Fibroblast of pulmonary artery (primary cell): ENCODE measurements around the gene P4HTM.
A peak's percentile ranks its signal among the peaks of the same experiment; 100 is the strongest.

ENCODE experiments used
- DNase-seq: peaks from one replicate; pipeline ENCODE4 v3.0.0-alpha.2; 2010; ENCODE audit warnings: low read depth
- H3K4me3 ChIP-seq: replicated peaks from 2 replicates; pipeline ENCODE4 v1.5.1; 2011; ENCODE audit warnings: low read depth, mild to moderate bottlenecking, control low read depth, low read length, moderate library complexity
- CTCF ChIP-seq: IDR thresholded peaks from 2 replicates; pipeline ENCODE4 v1.5.1; 2011; ENCODE audit warnings: mild to moderate bottlenecking, control low read depth, low read length, inconsistent platforms; ENCODE audit errors: missing control alignments

P4HTM gene

DNA sequence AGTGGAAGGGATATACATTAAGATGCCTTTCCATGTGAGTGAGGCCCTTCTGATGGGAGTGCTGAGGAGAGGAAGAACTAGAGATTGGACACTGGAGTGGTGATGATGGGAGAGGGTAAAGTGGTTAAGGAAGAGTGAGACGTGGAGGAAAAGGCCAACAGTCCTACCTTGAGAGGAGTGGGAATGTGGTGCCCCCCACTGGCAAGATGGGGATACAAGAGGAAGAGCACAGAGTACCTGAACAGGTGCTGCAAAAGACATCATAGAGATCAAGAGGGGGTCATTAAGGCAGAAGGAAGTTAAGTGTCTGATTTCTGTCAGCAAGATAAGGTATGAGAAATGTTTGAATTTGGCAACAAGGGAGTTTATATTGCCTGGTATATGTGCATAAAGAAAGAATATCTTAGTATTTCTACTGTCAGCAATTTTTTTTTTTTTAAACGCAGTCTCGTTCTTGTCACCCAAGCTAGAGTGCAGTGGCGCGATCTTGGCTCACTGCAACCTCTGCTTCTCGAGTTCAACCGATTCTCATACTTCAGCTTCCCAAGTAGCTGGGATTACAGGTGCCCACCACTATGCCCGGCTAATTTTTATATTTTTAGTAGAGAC, 37.4 kb upstream of the P4HTM start:
- no peak overlapping the region for H3K4me3 ChIP-seq
- DNase-seq: peak; percentile 39
- peak; percentile 52 for TF ChIP-seq CTCF

- no peak overlapping the region for H3K4me3 ChIP-seq
- no peak for TF ChIP-seq CTCF
- DNase-seq: no peak
Measured at GRCh38 chr3:48957006-48957705, 32.9 kb upstream of the P4HTM start.

DNA sequence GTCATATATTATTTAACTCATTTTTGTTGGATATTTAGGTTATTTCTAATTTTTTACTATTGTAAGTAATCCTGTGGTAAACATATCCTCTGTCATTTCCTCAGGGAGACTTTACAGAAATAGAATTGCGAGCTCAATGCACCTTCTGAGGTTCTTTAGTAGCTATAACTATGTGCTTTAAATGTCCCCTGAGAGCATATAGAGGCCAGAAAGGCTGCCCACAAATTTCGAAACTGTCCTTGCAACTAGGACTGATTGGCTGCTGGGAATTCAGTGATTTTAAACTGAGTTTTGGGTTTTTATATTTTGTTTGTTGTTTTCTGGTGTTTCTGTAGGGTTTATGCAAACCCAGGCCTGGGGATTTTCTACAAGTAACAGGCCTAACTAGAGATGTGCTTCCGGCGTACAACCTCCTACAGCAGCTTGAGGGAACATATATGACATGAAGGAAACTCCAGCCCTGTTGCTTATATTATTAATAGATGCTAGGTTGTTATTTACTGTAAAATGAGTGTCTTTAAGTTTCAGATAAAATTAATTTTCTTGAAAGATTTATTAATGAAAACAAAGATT, 29.1 kb upstream of the P4HTM start:
- peak; percentile 40 for DNase-seq
- no peak for TF ChIP-seq CTCF
- no peak overlapping the region for H3K4me3 ChIP-seq

DNA sequence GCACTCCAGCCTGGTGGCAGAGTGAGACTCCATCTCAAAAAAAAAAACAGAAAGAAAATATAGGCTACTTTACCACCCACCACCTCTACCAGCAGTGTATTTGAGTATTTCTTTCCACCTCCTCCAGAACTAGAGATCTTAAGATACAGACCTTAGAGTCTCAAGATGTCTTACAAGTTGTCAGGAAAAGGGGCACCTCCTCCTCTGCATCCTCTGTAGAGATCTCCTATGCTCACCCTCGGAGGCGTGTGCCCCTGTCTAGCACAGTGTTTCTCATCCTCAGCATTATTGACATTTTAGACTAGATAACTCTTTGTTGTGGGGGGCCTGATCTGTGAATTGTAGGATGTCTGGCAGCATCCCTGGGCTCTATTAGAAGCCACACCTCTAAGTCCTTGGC, 27.7 kb upstream of the P4HTM start:
- H3K4me3 ChIP-seq: no peak overlapping the region
- DNase-seq: no peak
- no peak for TF ChIP-seq CTCF

- TF ChIP-seq CTCF: no peak
- H3K4me3 ChIP-seq: no peak overlapping the region
- DNase-seq: no peak
Measured at GRCh38 chr3:48962939-48963338, 27.1 kb upstream of the P4HTM start.

DNA sequence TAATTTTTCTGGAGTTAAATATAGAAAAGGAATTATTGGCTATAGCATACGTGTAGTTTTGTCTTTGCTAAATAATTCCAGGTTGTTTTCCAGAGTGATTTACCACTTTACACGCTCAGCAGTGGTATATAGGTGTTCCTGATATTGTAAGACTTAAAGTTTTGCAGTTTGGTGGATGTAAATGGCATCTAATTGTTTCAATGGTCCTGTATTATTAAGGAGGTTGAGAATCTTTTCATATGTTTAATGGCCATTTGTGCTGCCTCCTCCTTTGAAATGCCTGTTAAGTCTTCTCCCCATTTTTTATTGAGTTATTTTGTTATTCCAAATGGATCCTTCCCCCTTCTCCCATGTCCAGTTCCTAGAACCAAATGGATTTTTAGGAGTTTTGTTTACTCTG, 26.4 kb upstream of the P4HTM start:
- H3K4me3 ChIP-seq: no peak overlapping the region
- no peak for TF ChIP-seq CTCF
- DNase-seq: no peak

- DNase-seq: no peak
- no peak for TF ChIP-seq CTCF
- no peak overlapping the region for H3K4me3 ChIP-seq
Measured at GRCh38 chr3:48966367-48966766, 23.7 kb upstream of the P4HTM start.
